ENCODE measurements around the gene OTOS. TPM values are rescaled to one million over a fixed set of nuclear protein-coding genes. Genes with fewer than 3 reads are reported as not detected.
A peak's percentile ranks its signal among the peaks of the same experiment; 100 is the strongest.

OTOS gene
- total RNA-seq, 1 experiment from 2014 or later, result not detected

DNA sequence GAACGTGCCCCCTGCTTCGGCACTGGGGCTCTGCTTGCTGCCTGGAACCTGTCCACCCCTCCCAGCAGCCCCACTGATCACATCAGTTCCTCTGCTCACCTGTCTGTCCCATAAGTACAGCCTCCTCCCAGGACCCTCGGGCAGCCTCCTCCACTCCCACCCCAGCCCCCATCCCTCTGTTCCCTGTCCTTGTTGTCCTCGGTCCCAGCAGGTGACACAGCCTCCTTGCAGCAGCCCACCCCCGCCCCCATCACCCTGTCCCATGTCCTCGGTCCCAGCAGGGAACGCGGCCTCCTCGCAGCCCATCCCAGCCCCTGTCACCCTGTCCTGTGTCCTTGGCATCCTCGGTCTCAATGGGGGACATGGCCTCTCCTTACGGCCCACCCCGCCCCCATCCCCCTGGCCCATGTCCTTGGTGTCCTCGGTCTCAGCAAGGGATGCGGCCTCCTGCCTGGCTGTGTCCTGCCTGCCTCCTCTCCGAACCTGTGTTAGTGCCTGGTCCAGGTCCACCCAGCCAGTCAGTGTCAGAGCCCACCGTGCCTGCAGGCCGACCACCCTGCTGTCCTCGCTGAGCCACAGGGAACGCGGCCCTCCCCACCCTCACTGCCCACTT lies 4.3 kb upstream of the OTOS start:
- in situ Hi-C loops (cut with HindIII; ENCODE audit: low pct_unique_long_range_greater_than_20kb, low sequenced_read_pairs), result no loop called here
- ChIA-PET CTCF (interaction anchor here (0.6 to 1.6 kb wide), 3 partner anchors 84 to 232 kb away, joined by 4 to 15 read pairs (median 6); partner anchors contain the start of gene NDUFA10), POLR2A (no interaction called here)
- H3K4me1 ChIP-seq (ENCODE audit: control insufficient read depth, insufficient read depth, low read length), result no peaks in the 10 kb centered on the region
- no peak for DNase-seq (ENCODE audit: low read depth, low spot score)
- no peak overlapping the region for H3K4me3 ChIP-seq (ENCODE audit: low read depth in 2 of 2, low read length in 2 of 2)
- no peaks in the 10 kb centered on the region for H3K9me3 ChIP-seq (ENCODE audit: control insufficient read depth, insufficient read depth, low read depth, low read length)
- no peak overlapping the region for H3K27ac ChIP-seq (ENCODE audit: low read length)
- H3K27me3 ChIP-seq (ENCODE audit: control insufficient read depth, insufficient read depth, low read length), result no peaks in the 10 kb centered on the region
- no peaks in the 10 kb centered on the region for H3K36me3 ChIP-seq (ENCODE audit: control insufficient read depth, insufficient read depth, low read length)
- intact Hi-C loops (cut with micrococcal nuclease; ENCODE audit: unreplicated experiment), result loop anchor here (1.0 kb wide), 1 partner anchor 83 kb away; no protein-coding TSS in a partner anchor
- TF ChIP-seq SIN3A (IDR thresholded peaks at IDR 0.05; ENCODE audit: borderline replicate concordance, insufficient read depth, low read depth, low read length) (no peak), TCF7L2 (IDR thresholded peaks at IDR 0.05; ENCODE audit: low read depth, low read length) (no peak), POLR2AphosphoS5 (IDR thresholded peaks at IDR 0.05; ENCODE audit: low read depth, low read length) (no peak)
- TF ChIP-seq, protein P1, sequence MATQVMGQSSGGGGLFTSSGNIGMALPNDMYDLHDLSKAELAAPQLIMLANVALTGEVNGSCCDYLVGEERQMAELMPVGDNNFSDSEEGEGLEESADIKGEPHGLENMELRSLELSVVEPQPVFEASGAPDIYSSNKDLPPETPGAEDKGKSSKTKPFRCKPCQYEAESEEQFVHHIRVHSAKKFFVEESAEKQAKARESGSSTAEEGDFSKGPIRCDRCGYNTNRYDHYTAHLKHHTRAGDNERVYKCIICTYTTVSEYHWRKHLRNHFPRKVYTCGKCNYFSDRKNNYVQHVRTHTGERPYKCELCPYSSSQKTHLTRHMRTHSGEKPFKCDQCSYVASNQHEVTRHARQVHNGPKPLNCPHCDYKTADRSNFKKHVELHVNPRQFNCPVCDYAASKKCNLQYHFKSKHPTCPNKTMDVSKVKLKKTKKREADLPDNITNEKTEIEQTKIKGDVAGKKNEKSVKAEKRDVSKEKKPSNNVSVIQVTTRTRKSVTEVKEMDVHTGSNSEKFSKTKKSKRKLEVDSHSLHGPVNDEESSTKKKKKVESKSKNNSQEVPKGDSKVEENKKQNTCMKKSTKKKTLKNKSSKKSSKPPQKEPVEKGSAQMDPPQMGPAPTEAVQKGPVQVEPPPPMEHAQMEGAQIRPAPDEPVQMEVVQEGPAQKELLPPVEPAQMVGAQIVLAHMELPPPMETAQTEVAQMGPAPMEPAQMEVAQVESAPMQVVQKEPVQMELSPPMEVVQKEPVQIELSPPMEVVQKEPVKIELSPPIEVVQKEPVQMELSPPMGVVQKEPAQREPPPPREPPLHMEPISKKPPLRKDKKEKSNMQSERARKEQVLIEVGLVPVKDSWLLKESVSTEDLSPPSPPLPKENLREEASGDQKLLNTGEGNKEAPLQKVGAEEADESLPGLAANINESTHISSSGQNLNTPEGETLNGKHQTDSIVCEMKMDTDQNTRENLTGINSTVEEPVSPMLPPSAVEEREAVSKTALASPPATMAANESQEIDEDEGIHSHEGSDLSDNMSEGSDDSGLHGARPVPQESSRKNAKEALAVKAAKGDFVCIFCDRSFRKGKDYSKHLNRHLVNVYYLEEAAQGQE (IDR thresholded peaks at IDR 0.05; ENCODE audit: insufficient read depth in 1 of 2, low read depth in 2 of 2, low read length in 1 of 2), result no peak
- TF ChIP-seq, protein P2, sequence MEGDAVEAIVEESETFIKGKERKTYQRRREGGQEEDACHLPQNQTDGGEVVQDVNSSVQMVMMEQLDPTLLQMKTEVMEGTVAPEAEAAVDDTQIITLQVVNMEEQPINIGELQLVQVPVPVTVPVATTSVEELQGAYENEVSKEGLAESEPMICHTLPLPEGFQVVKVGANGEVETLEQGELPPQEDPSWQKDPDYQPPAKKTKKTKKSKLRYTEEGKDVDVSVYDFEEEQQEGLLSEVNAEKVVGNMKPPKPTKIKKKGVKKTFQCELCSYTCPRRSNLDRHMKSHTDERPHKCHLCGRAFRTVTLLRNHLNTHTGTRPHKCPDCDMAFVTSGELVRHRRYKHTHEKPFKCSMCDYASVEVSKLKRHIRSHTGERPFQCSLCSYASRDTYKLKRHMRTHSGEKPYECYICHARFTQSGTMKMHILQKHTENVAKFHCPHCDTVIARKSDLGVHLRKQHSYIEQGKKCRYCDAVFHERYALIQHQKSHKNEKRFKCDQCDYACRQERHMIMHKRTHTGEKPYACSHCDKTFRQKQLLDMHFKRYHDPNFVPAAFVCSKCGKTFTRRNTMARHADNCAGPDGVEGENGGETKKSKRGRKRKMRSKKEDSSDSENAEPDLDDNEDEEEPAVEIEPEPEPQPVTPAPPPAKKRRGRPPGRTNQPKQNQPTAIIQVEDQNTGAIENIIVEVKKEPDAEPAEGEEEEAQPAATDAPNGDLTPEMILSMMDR (IDR thresholded peaks at IDR 0.05), result no peak
- no TSS peak for BruUV-seq (replicated peaks)
- no peak for ATAC-seq

DNA sequence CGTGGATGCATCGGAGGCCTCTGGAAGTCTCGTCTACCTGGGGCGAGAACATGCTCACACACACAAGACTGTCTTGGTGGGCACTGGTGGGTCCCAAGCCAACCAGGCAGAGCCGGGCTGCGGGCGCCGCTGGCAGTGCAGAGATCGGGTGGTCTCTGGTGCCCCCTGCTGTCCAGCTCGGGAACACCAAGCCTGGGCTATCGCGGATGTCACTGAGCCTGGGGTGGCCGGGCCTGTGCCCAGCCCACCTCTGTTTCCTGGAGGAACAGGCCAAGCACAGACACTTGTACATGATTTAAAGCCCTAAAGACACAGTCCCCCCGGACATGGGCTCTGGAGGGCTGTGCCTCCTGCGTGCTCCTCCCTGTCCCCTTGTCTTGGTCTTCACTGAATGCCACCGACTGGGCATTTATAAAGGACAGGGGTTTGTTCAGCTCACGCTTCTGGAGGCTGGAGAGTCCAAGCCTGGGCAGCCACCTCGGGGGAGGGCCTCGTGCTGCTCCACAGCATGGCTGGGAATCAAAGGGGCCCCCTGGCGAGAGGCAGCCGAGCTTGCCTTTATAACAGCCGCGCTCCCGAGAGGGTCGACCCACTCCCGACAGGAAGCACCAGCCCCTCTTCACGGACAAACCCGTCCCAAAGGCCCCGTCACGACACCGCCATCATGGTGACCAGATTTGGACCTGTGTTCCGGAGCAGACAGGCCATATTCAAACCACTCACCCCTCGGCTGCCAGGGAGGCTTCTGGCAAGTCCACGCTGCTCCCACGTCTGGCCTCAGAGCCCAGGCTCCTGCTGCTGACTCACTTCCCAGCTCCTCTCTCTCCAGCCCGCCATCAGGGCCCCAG lies 3.6 kb upstream of the OTOS start:
- Histone ChIP-seq H3K4me3 (ENCODE audit: low read depth in 2 of 2, low read length in 2 of 2) (no peak overlapping the region), H3K4me1 (ENCODE audit: control insufficient read depth, insufficient read depth, low read length) (no peaks in the 10 kb centered on the region), H3K9me3 (ENCODE audit: control insufficient read depth, insufficient read depth, low read depth, low read length) (no peaks in the 10 kb centered on the region), H3K36me3 (ENCODE audit: control insufficient read depth, insufficient read depth, low read length) (no peaks in the 10 kb centered on the region), H3K27me3 (ENCODE audit: control insufficient read depth, insufficient read depth, low read length) (no peaks in the 10 kb centered on the region), H3K27ac (ENCODE audit: low read length) (no peak overlapping the region)
- no TSS peak for BruUV-seq (replicated peaks)
- ChIA-PET POLR2A (no interaction called here), CTCF (interaction anchor here (0.7 to 2.1 kb wide), 3 partner anchors 17 to 85 kb away, joined by 3 to 15 read pairs (median 8); no protein-coding TSS in a partner anchor)
- intact Hi-C loops (cut with micrococcal nuclease; ENCODE audit: unreplicated experiment) (loop anchor here (1.0 kb wide), 1 partner anchor 83 kb away; no protein-coding TSS in a partner anchor), in situ Hi-C loops (cut with HindIII; ENCODE audit: low pct_unique_long_range_greater_than_20kb, low sequenced_read_pairs) (no loop called here)
- DNase-seq (ENCODE audit: low read depth, low spot score) (peak; percentile 20), ATAC-seq (peak; percentile 91)
- TF ChIP-seq TCF7L2 (IDR thresholded peaks at IDR 0.05; ENCODE audit: low read depth, low read length), result no peak
- TF ChIP-seq, protein P1 (IDR thresholded peaks at IDR 0.05; ENCODE audit: insufficient read depth in 1 of 2, low read depth in 2 of 2, low read length in 1 of 2), result no peak
- TF ChIP-seq SIN3A (IDR thresholded peaks at IDR 0.05; ENCODE audit: borderline replicate concordance, insufficient read depth, low read depth, low read length), result no peak
- TF ChIP-seq, protein P2 (IDR thresholded peaks at IDR 0.05), result peak; percentile 94
- TF ChIP-seq POLR2AphosphoS5 (IDR thresholded peaks at IDR 0.05; ENCODE audit: low read depth, low read length), result no peak
